CD4-positive, alpha-beta T cell (primary cell): ENCODE measurements around the gene MTG2. TPM values are rescaled to one million over a fixed set of nuclear protein-coding genes. Genes with fewer than 3 reads are reported as not detected.

Experiments
- ATAC-seq: fragments of 200-7000 bp; cut with Tn5 transposase; one replicate; pipeline ENCODE4 v1.10.0; 2022; ENCODE audit warnings: mild to moderate bottlenecking; ENCODE audit not compliant: poor library complexity
- CTCF ChIA-PET: fragments of 350-600 bp; sonication (Branson Sonifier 250); formaldehyde crosslinking; loops from one replicate; lab custom pipeline; 2021; ENCODE audit warnings: antibody characterized with exemption, inconsistent platforms; lab: Charles Lee
- POLR2A ChIA-PET: fragments of 350-600 bp; sonication (Branson Sonifier 250); formaldehyde crosslinking; loops from one replicate; lab custom pipeline; 2021; ENCODE audit warnings: antibody characterized with exemption, inconsistent platforms; lab: Charles Lee
- DNase-seq, 14 experiments: peaks; one replicate each; pipeline ENCODE4 v3.0.0-alpha.2; 2013 to 2020; ENCODE audit warnings: mixed read lengths in 2 of 14
- H3K27ac ChIP-seq, 2 donors: one replicate each; pipeline versions ENCODE4 v1.5.1 to v1.7.0; 2013; ENCODE audit warnings: low read length in 2 of 2, low read depth in 1 of 2, mild to moderate bottlenecking in 1 of 2
- H3K27me3 ChIP-seq, 2 experiments: 1 replicate in 1 of 2; 2 replicates in 1 of 2; pipeline versions ENCODE4 v1.6.1 to v1.7.0; 2013; ENCODE audit warnings: low read length in 2 of 2, control low read depth in 1 of 2, mild to moderate bottlenecking in 1 of 2, moderate library complexity in 1 of 2; ENCODE audit not compliant: insufficient read depth in 2 of 2, control insufficient read depth in 1 of 2
- H3K36me3 ChIP-seq: one replicate; pipeline ENCODE4 v1.6.1; 2013; ENCODE audit warnings: low read length, control low read depth; ENCODE audit not compliant: insufficient read depth
- H3K4me1 ChIP-seq: one replicate; pipeline ENCODE4 v1.6.1; 2013; ENCODE audit warnings: low read length, control low read depth; ENCODE audit not compliant: insufficient read depth
- H3K4me3 ChIP-seq: one replicate; pipeline ENCODE4 v1.5.1; 2013; ENCODE audit warnings: mild to moderate bottlenecking, low read length, moderate library complexity
- H3K9me3 ChIP-seq, 2 experiments: 1 replicate in 1 of 2; 2 replicates in 1 of 2; pipeline versions ENCODE4 v1.6.1 to v1.7.0; 2013; ENCODE audit warnings: low read length in 2 of 2, mild to moderate bottlenecking in 2 of 2, control low read depth in 1 of 2, moderate library complexity in 1 of 2; ENCODE audit not compliant: control insufficient read depth in 1 of 2, insufficient read depth in 1 of 2
- H3K27ac Mint-ChIP-seq: one replicate; pipeline ENCODE4 v1.8.0; 2020; ENCODE audit warnings: mixed read lengths
- H3K27me3 Mint-ChIP-seq: one replicate; pipeline ENCODE4 v1.8.0; 2021; ENCODE audit warnings: mixed read lengths
- H3K36me3 Mint-ChIP-seq: one replicate; pipeline ENCODE4 v1.8.0; 2021; ENCODE audit warnings: low read depth, mixed read lengths
- H3K4me1 Mint-ChIP-seq: one replicate; pipeline ENCODE4 v1.8.0; 2021; ENCODE audit warnings: low read depth, mixed read lengths
- H3K4me3 Mint-ChIP-seq: one replicate; pipeline ENCODE4 v1.8.0; 2020; ENCODE audit warnings: mild to moderate bottlenecking, mixed read lengths
- H3K9me3 Mint-ChIP-seq: one replicate; pipeline ENCODE4 v1.8.0; 2020; ENCODE audit warnings: mixed read lengths
- intact Hi-C, 2 experiments: fragments of 100-400 bp; cut with DNase I in 1 of 2; cut with micrococcal nuclease in 1 of 2; formaldehyde crosslinking; loops; one replicate each; pipeline versions ENCODE4 v1.15.1 to v1.9.0; 2023 to 2025; cut with DNase I, micrococcal nuclease
- total RNA-seq, 174 experiments: library from RNA in 2 of 174; stranded (reverse) in 2 of 174; gene quantifications; one replicate each; pipeline ENCODE4 v1.2.3 and lab custom pipeline; 2021 to 2026
- TF ChIP-seq, protein P1 (sequence below): fragments of 200-600 bp; IDR thresholded peaks from one replicate; pipeline ENCODE4 v1.8.0; 2022; ENCODE audit warnings: antibody characterized with exemption, mild to moderate bottlenecking

MTG2 gene
- total RNA-seq, 2 experiments from 2014 or later = 9.5 to 9.9 TPM

DNA sequence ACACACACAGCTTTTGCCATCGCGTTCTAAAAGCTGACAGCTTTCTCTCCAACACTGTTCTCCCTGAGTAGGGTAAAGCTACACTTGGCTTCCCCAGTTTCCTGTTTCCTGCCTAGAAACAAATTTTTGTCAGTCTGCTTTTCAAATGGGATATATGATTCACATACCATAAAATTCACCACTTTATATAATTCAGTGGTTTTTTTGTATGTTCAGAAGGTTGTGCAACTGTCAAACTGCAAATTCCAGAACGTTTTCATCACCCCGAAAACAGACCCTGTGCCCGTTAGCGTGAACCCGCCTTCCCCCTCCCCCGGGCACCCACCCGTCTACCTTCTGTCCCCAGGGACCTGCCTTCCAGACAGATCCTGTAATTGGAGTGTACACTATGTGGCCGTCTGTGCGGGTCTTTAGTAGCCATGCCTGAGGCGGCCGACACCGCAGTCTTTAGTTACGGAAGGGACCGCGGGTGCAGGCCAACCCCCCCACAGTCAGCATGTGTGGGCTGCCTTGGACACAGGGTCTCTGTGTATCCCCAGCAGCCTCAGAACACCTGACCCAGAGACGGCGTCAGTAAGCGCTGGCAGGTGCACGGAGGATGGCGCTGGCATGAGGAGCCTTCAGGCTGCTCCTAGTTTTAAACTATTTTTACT lies 20.7 kb downstream of the MTG2 start:
- Mint-ChIP-seq H3K36me3 (peaks cover 42% of the 10 kb centered on the region), H3K4me3 (no peak overlapping the region), H3K9me3 (no peaks in the 10 kb centered on the region), H3K27ac (no peak overlapping the region), H3K27me3 (no peaks in the 10 kb centered on the region), H3K4me1 (no peaks in the 10 kb centered on the region)
- ChIA-PET CTCF (no interaction called here), POLR2A (no interaction called here)
- Histone ChIP-seq H3K36me3 (peaks cover 32% of the 10 kb centered on the region), H3K4me1 (no peaks in the 10 kb centered on the region), H3K27ac (no peak overlapping the region), H3K9me3 (no peaks in the 10 kb centered on the region), H3K4me3 (no peak overlapping the region), H3K27me3 (no peaks in the 10 kb centered on the region)
- ATAC-seq (no peak), DNase-seq (no peak)
- intact Hi-C loops = no loop called here
- TF ChIP-seq, protein P1, sequence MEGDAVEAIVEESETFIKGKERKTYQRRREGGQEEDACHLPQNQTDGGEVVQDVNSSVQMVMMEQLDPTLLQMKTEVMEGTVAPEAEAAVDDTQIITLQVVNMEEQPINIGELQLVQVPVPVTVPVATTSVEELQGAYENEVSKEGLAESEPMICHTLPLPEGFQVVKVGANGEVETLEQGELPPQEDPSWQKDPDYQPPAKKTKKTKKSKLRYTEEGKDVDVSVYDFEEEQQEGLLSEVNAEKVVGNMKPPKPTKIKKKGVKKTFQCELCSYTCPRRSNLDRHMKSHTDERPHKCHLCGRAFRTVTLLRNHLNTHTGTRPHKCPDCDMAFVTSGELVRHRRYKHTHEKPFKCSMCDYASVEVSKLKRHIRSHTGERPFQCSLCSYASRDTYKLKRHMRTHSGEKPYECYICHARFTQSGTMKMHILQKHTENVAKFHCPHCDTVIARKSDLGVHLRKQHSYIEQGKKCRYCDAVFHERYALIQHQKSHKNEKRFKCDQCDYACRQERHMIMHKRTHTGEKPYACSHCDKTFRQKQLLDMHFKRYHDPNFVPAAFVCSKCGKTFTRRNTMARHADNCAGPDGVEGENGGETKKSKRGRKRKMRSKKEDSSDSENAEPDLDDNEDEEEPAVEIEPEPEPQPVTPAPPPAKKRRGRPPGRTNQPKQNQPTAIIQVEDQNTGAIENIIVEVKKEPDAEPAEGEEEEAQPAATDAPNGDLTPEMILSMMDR = no peak

- ChIA-PET CTCF (no interaction called here), POLR2A (no interaction called here)
- H3K27me3 ChIP-seq = peaks cover 0 to 14% of the 10 kb centered on the region in 2 experiments
- TF ChIP-seq, protein P1 = no peak
- DNase-seq (no peak), ATAC-seq (no peak)
- no peak overlapping the region for H3K4me3 ChIP-seq
- H3K9me3 ChIP-seq = peaks cover 0 to 14% of the 10 kb centered on the region in 2 experiments
- H3K27ac Mint-ChIP-seq = no peak overlapping the region
- H3K4me1 Mint-ChIP-seq = no peaks in the 10 kb centered on the region
- peaks cover 21% of the 10 kb centered on the region for H3K36me3 Mint-ChIP-seq
- H3K9me3 Mint-ChIP-seq = no peaks in the 10 kb centered on the region
- H3K27me3 Mint-ChIP-seq = no peaks in the 10 kb centered on the region
- intact Hi-C loops = no loop called here
- H3K4me1 ChIP-seq = no peaks in the 10 kb centered on the region
- no peak overlapping the region for H3K27ac ChIP-seq
- H3K36me3 ChIP-seq = peaks cover 14% of the 10 kb centered on the region
- H3K4me3 Mint-ChIP-seq = no peak overlapping the region
Observed at GRCh38 chr20:62205618-62206387, 23.0 kb downstream of the MTG2 start.

DNA sequence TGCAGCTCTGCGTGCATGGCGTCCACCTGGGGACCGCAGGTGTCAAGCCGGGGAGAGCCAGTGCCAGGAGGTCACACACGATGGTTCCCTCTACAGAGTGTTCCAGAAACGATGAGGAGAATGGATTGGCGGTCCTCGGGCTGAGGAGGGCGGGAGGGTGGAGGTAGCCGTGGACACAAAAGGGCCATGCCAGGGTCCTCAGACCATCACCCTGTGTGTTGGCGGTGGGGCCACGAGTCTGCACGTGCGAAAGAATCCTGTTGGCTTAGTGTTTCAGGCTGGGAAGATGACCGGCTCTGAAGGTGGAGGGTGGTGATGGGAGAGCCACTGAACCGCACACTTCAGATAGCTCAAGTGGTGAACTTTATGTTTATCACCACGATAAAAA lies 23.6 kb downstream of the MTG2 start:
- Histone ChIP-seq H3K27me3 (peaks cover under 1 to 19% of the 10 kb centered on the region in 2 experiments), H3K9me3 (peaks cover 0 to 18% of the 10 kb centered on the region in 2 experiments), H3K4me3 (no peak overlapping the region), H3K4me1 (no peaks in the 10 kb centered on the region), H3K36me3 (peaks cover 8% of the 10 kb centered on the region), H3K27ac (no peak overlapping the region)
- no peak for ATAC-seq
- TF ChIP-seq, protein P1 = no peak
- no peaks in the 10 kb centered on the region for H3K4me1 Mint-ChIP-seq
- no peaks in the 10 kb centered on the region for H3K27me3 Mint-ChIP-seq
- CTCF ChIA-PET = no interaction called here
- no peak overlapping the region for H3K4me3 Mint-ChIP-seq
- no peaks in the 10 kb centered on the region for H3K9me3 Mint-ChIP-seq
- intact Hi-C loops = no loop called here
- POLR2A ChIA-PET = no interaction called here
- no peak for DNase-seq
- H3K36me3 Mint-ChIP-seq = peaks cover 18% of the 10 kb centered on the region
- H3K27ac Mint-ChIP-seq = no peak overlapping the region
